ENCODE measurements around the gene UBN1.

DNA sequence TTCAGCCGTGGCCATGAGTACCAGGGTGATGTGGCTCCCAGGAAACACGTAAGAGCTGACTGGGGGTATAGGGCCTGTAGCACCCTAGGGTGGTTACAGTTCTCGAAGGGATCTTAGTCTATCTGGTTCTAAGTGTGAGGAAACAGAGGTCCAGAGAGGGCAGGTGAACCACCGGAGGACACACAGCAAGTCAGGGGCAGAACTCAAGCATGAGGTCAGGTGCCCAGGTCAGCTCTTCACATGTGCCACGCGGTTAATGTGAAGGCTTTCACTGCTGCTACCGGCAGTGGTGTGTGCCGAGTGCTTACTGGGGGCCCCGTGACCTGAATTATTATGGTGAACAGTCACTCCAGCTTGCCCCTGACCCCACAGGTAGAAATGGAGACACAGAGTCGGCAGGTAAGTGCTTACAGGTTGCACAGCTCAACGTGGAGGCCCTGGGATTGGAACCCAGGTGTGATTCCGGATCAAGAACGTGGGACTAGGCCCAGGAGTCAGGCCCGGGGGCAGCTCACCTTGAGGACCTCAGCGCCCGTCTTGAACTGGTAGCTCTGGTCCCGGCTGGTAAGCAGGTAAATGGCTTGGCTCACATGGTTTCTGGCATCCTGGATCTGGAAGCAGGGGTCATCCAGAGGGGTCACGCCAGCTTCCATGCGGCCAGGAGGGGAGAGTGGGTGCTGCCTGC, 48.0 kb upstream of the UBN1 start:
- TF ChIP-seq POLR2A (IDR thresholded peaks at IDR 0.05) = no peak
- TF ChIP-seq, protein P1, sequence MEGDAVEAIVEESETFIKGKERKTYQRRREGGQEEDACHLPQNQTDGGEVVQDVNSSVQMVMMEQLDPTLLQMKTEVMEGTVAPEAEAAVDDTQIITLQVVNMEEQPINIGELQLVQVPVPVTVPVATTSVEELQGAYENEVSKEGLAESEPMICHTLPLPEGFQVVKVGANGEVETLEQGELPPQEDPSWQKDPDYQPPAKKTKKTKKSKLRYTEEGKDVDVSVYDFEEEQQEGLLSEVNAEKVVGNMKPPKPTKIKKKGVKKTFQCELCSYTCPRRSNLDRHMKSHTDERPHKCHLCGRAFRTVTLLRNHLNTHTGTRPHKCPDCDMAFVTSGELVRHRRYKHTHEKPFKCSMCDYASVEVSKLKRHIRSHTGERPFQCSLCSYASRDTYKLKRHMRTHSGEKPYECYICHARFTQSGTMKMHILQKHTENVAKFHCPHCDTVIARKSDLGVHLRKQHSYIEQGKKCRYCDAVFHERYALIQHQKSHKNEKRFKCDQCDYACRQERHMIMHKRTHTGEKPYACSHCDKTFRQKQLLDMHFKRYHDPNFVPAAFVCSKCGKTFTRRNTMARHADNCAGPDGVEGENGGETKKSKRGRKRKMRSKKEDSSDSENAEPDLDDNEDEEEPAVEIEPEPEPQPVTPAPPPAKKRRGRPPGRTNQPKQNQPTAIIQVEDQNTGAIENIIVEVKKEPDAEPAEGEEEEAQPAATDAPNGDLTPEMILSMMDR (IDR thresholded peaks at IDR 0.05) = no peak
- TF ChIP-seq EP300 (IDR thresholded peaks at IDR 0.05) = no peak
- TF ChIP-seq POLR2AphosphoS5 (IDR thresholded peaks at IDR 0.05) = no peak
